Measurements from ENCODE around the gene CGB5.
"Not testable (repeated sequence)": the region's sequence is repeated elsewhere in the genome, so short reads cannot be mapped to it uniquely, and the experiment has no call there.

The CGB5 gene

GRCh38 chr19:49069026-49069425 is 25.4 kb downstream of the CGB5 start:
- Histone ChIP-seq H3K4me3 (ENCODE audit: low read depth in 1 of 2, low read length in 2 of 2) (no peak overlapping the region), H3K27me3 (ENCODE audit: control insufficient read depth in 1 of 2, insufficient read depth in 2 of 2, low read length in 2 of 2) (peaks cover 54 to 59% of the 10 kb centered on the region in 2 donors), H3K27ac (ENCODE audit: low read depth, low read length) (no peak overlapping the region), H3K4me1 (ENCODE audit: control insufficient read depth in 1 of 2, insufficient read depth in 2 of 2, low read length in 2 of 2) (no peaks in the 10 kb centered on the region), H3K36me3 (ENCODE audit: control insufficient read depth in 1 of 2, insufficient read depth in 2 of 2, low read length in 2 of 2) (no peaks in the 10 kb centered on the region), H3K9me3 (ENCODE audit: control insufficient read depth in 1 of 2, low read length in 2 of 2) (no peaks in the 10 kb centered on the region), H3K9ac (ENCODE audit: low read depth in 1 of 2, low read length in 2 of 2) (no peak overlapping the region)

DNA sequence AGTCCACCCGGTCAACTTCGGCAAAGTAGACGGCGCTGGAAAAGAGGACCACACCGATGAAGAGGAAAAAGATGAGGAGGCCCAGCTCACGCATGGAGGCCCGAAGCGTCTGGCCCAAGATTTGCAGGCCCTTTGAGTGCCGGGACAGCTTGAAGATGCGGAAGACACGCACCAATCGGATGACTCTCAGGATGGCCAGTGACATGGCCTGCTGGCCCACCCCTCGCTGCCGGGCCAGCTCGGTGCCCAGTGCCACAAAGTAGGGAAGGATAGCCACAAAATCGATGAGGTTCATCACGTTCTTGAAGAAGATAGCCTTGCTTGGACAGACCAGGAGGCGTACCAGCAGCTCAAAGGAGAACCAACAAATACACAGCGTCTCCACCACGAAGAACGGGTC is 26.8 kb downstream of the CGB5 start:
- H3K4me3 ChIP-seq (ENCODE audit: low read depth in 1 of 2, low read length in 2 of 2) = no peak overlapping the region
- no peaks in the 10 kb centered on the region for H3K9me3 ChIP-seq (ENCODE audit: control insufficient read depth in 1 of 2, low read length in 2 of 2)
- no peak overlapping the region for H3K9ac ChIP-seq (ENCODE audit: low read depth in 1 of 2, low read length in 2 of 2)
- H3K27ac ChIP-seq (ENCODE audit: low read depth, low read length) = no peak overlapping the region
- H3K27me3 ChIP-seq (ENCODE audit: control insufficient read depth in 1 of 2, insufficient read depth in 2 of 2, low read length in 2 of 2) = peaks cover 53 to 57% of the 10 kb centered on the region in 2 donors
- no peaks in the 10 kb centered on the region for H3K36me3 ChIP-seq (ENCODE audit: control insufficient read depth in 1 of 2, insufficient read depth in 2 of 2, low read length in 2 of 2)
- no peaks in the 10 kb centered on the region for H3K4me1 ChIP-seq (ENCODE audit: control insufficient read depth in 1 of 2, insufficient read depth in 2 of 2, low read length in 2 of 2)

DNA sequence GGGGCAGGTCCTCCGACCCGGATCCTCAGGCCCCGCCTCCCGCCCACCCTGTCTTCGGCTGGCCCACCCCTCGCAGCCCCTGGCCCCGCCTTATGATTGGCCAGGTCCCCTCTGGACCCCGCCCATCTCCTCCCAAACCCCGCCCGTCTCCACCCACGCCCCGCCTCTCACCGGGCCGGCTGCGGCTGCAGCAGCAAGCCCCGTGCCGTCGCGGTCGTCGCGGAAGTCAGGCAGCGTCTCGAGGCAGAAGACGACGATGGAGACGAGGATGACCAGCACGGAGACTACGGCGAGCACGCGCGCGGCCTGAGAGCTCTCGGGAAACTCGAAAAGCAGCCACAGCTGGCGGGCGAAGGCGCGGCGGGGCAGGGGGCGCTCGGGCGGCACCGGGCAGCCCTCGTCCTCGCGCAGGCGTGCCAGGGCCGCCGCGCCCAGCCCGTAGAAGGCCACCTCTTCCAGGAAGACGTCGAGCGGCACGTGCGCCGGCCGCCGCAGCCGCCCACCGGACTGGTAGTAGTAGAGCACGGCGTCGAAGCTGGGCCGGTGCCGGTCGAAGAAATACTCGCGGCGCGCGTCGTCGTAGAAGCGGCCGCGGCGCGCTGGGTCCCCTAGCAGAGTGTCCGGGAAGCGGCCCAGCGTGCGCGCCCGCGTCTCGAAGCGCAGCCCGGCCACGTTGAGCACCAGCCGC is 28.4 kb downstream of the CGB5 start:
- no peak overlapping the region for H3K27ac ChIP-seq (ENCODE audit: low read depth, low read length)
- H3K4me1 ChIP-seq (ENCODE audit: control insufficient read depth in 1 of 2, insufficient read depth in 2 of 2, low read length in 2 of 2) = no peaks in the 10 kb centered on the region
- H3K9me3 ChIP-seq (ENCODE audit: control insufficient read depth in 1 of 2, low read length in 2 of 2) = no peaks in the 10 kb centered on the region
- H3K9ac ChIP-seq (ENCODE audit: low read depth in 1 of 2, low read length in 2 of 2) = no peak overlapping the region
- H3K4me3 ChIP-seq (ENCODE audit: low read depth in 1 of 2, low read length in 2 of 2) = no peak overlapping the region
- no peaks in the 10 kb centered on the region for H3K36me3 ChIP-seq (ENCODE audit: control insufficient read depth in 1 of 2, insufficient read depth in 2 of 2, low read length in 2 of 2)
- H3K27me3 ChIP-seq (ENCODE audit: control insufficient read depth in 1 of 2, insufficient read depth in 2 of 2, low read length in 2 of 2) = peaks cover 42 to 43% of the 10 kb centered on the region in 2 donors

GRCh38 chr19:49073514-49074378 is 30.1 kb downstream of the CGB5 start:
- Histone ChIP-seq H3K9ac (ENCODE audit: low read depth in 1 of 2, low read length in 2 of 2) (no peak overlapping the region), H3K9me3 (ENCODE audit: control insufficient read depth in 1 of 2, low read length in 2 of 2) (no peaks in the 10 kb centered on the region), H3K4me3 (ENCODE audit: low read depth in 1 of 2, low read length in 2 of 2) (no peak overlapping the region), H3K36me3 (ENCODE audit: control insufficient read depth in 1 of 2, insufficient read depth in 2 of 2, low read length in 2 of 2) (no peaks in the 10 kb centered on the region), H3K27me3 (ENCODE audit: control insufficient read depth in 1 of 2, insufficient read depth in 2 of 2, low read length in 2 of 2) (peaks cover 31 to 36% of the 10 kb centered on the region in 2 donors), H3K27ac (ENCODE audit: low read depth, low read length) (no peak overlapping the region), H3K4me1 (ENCODE audit: control insufficient read depth in 1 of 2, insufficient read depth in 2 of 2, low read length in 2 of 2) (no peaks in the 10 kb centered on the region)

GRCh38 chr19:49074869-49075268 is 31.2 kb downstream of the CGB5 start:
- H3K27me3 ChIP-seq (ENCODE audit: control insufficient read depth in 1 of 2, insufficient read depth in 2 of 2, low read length in 2 of 2) = peaks cover 25 to 31% of the 10 kb centered on the region in 2 donors
- H3K4me3 ChIP-seq (ENCODE audit: low read depth in 1 of 2, low read length in 2 of 2); H3K27ac ChIP-seq (ENCODE audit: low read depth, low read length); H3K36me3 ChIP-seq (ENCODE audit: control insufficient read depth in 1 of 2, insufficient read depth in 2 of 2, low read length in 2 of 2); H3K9ac ChIP-seq (ENCODE audit: low read depth in 1 of 2, low read length in 2 of 2); H3K4me1 ChIP-seq (ENCODE audit: control insufficient read depth in 1 of 2, insufficient read depth in 2 of 2, low read length in 2 of 2); H3K9me3 ChIP-seq (ENCODE audit: control insufficient read depth in 1 of 2, low read length in 2 of 2): not testable (repeated sequence)

GRCh38 chr19:49080392-49080791 is 36.7 kb downstream of the CGB5 start:
- Histone ChIP-seq H3K4me3 (ENCODE audit: low read depth in 1 of 2, low read length in 2 of 2) (no peak overlapping the region), H3K36me3 (ENCODE audit: control insufficient read depth in 1 of 2, insufficient read depth in 2 of 2, low read length in 2 of 2) (no peaks in the 10 kb centered on the region), H3K9ac (ENCODE audit: low read depth in 1 of 2, low read length in 2 of 2) (no peak overlapping the region), H3K27ac (ENCODE audit: low read depth, low read length) (no peak overlapping the region), H3K27me3 (ENCODE audit: control insufficient read depth in 1 of 2, insufficient read depth in 2 of 2, low read length in 2 of 2) (no peaks in the 10 kb centered on the region), H3K4me1 (ENCODE audit: control insufficient read depth in 1 of 2, insufficient read depth in 2 of 2, low read length in 2 of 2) (no peaks in the 10 kb centered on the region), H3K9me3 (ENCODE audit: control insufficient read depth in 1 of 2, low read length in 2 of 2) (no peaks in the 10 kb centered on the region)

- Histone ChIP-seq H3K9me3 (ENCODE audit: control insufficient read depth in 1 of 2, low read length in 2 of 2) (no peaks in the 10 kb centered on the region), H3K9ac (ENCODE audit: low read depth in 1 of 2, low read length in 2 of 2) (no peak overlapping the region), H3K36me3 (ENCODE audit: control insufficient read depth in 1 of 2, insufficient read depth in 2 of 2, low read length in 2 of 2) (no peaks in the 10 kb centered on the region), H3K27me3 (ENCODE audit: control insufficient read depth in 1 of 2, insufficient read depth in 2 of 2, low read length in 2 of 2) (no peaks in the 10 kb centered on the region), H3K27ac (ENCODE audit: low read depth, low read length) (no peak overlapping the region), H3K4me3 (ENCODE audit: low read depth in 1 of 2, low read length in 2 of 2) (no peak overlapping the region), H3K4me1 (ENCODE audit: control insufficient read depth in 1 of 2, insufficient read depth in 2 of 2, low read length in 2 of 2) (peaks cover 3 to 4% of the 10 kb centered on the region in 2 donors)
Observed at GRCh38 chr19:49081273-49081672, 37.6 kb downstream of the CGB5 start.

DNA sequence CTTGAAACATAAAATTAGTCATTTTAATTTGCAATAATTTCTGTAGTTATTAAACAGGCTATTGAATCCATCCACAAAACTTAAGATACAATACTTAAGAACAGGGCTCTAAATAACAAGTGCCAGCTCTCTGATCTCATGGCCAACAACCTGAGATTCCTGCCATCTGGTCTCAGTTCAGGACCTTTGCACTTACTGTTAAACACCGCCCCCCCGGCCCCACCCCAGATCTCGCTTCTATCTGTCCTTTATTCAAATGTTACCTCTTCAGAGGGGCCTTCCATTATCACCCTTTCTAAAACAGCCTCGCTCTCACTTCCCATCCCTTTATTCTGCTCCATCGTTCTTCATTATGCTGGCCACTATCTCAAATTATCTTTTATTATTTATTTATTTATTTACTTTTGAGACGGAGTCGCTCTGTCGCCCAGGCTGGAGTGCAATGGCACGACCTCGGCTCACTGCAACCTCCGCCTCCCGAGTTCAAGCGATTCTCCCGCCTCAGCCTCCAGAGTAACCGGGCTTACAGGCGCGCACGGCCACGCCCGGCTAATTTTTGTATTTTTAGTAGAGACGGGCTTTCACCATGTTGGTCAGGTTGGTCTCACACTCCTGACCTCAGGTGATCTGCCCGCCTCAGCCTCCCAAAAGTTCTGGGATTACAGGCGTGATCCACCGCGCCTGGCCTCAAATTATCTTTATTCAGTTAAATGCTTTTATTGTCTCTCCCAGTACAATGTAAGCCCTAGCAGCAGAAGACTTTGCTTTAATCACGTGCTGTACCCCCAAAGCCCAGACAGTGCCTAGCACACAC is 40.8 kb downstream of the CGB5 start:
- H3K27ac ChIP-seq (ENCODE audit: low read depth, low read length) = peak overlapping the region; percentile 80
- H3K4me3 ChIP-seq (ENCODE audit: low read depth in 1 of 2, low read length in 2 of 2) = peak overlapping the region; percentile 81 to 99
- H3K9ac ChIP-seq (ENCODE audit: low read depth in 1 of 2, low read length in 2 of 2) = peak overlapping the region; percentile 82 to 94
- no peaks in the 10 kb centered on the region for H3K27me3 ChIP-seq (ENCODE audit: control insufficient read depth in 1 of 2, insufficient read depth in 2 of 2, low read length in 2 of 2)
- peaks cover 9 to 13% of the 10 kb centered on the region in 2 donors for H3K4me1 ChIP-seq (ENCODE audit: control insufficient read depth in 1 of 2, insufficient read depth in 2 of 2, low read length in 2 of 2)
- H3K36me3 ChIP-seq (ENCODE audit: control insufficient read depth in 1 of 2, insufficient read depth in 2 of 2, low read length in 2 of 2) = peaks cover 6 to 15% of the 10 kb centered on the region in 2 donors
- no peaks in the 10 kb centered on the region for H3K9me3 ChIP-seq (ENCODE audit: control insufficient read depth in 1 of 2, low read length in 2 of 2)

GRCh38 chr19:49085020-49085867 is 41.6 kb downstream of the CGB5 start, which contains the start of gene SNRNP70:
TSS of gene SNRNP70 (plus strand) at chr19:49085451. CDS start at chr19:49086415, 964 bp downstream.
- peak within 1 kb of the TSS; percentile 81 to 99 for H3K4me3 ChIP-seq (ENCODE audit: low read depth in 1 of 2, low read length in 2 of 2)
- H3K36me3 ChIP-seq (ENCODE audit: control insufficient read depth in 1 of 2, insufficient read depth in 2 of 2, low read length in 2 of 2) = peaks cover 9 to 20% of the 10 kb centered on the region in 2 donors
- H3K4me1 ChIP-seq (ENCODE audit: control insufficient read depth in 1 of 2, insufficient read depth in 2 of 2, low read length in 2 of 2) = peaks cover 9 to 13% of the 10 kb centered on the region in 2 donors
- no peaks in the 10 kb centered on the region for H3K9me3 ChIP-seq (ENCODE audit: control insufficient read depth in 1 of 2, low read length in 2 of 2)
- H3K27me3 ChIP-seq (ENCODE audit: control insufficient read depth in 1 of 2, insufficient read depth in 2 of 2, low read length in 2 of 2) = no peaks in the 10 kb centered on the region
- peak within 1 kb of the TSS; percentile 84 for H3K27ac ChIP-seq (ENCODE audit: low read depth, low read length)
- peak within 1 kb of the TSS; percentile 82 to 94 for H3K9ac ChIP-seq (ENCODE audit: low read depth in 1 of 2, low read length in 2 of 2)
